Fibroblast of mammary gland (primary cell): ENCODE data around the gene TMEM161B.
A peak's percentile ranks its signal among the peaks of the same experiment; 100 is the strongest.
"Not testable (repeated sequence)": the region's sequence is repeated elsewhere in the genome, so short reads cannot be mapped to it uniquely, and the experiment has no call there.

ENCODE experiments used
- DNase-seq: peaks from one replicate; pipeline ENCODE4 v3.0.0-alpha.2; 2010; ENCODE audit warnings: low read depth
- H3K4me3 ChIP-seq: 2 replicates; pipeline ENCODE4 v1.5.1; 2011; ENCODE audit warnings: low read depth, mild to moderate bottlenecking, low read length, moderate library complexity; ENCODE audit not compliant: control insufficient read depth
- CTCF ChIP-seq: conservative IDR thresholded peaks from 2 replicates; pipeline ENCODE4 v1.5.1; 2011; ENCODE audit warnings: low read depth, low read length, inconsistent platforms; ENCODE audit not compliant: control insufficient read depth, insufficient read depth

TMEM161B gene

DNA sequence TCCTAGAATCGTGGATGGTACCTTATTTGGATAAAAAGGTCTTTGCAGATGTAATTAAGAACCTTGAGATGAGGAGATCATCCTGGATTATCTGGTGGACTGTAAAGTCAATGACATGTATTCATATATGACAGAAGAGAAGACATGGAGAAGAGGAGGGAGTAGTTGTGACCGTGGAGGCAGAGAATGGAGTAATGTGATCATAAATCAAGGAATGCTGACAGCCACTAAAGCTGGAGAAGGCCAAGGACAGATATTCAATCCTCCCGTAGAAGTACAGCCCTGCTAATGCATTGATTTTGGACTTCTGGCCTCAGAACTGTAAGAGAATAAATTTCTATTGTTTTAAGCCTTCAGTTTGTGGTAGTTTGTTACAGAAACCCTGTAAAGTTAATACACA is 18.7 kb upstream of the TMEM161B start:
- TF ChIP-seq CTCF, result no peak
- H3K4me3 ChIP-seq, result no peak overlapping the region
- no peak for DNase-seq

- H3K4me3 ChIP-seq, result no peak overlapping the region
- TF ChIP-seq CTCF, result no peak
- no peak for DNase-seq
Measured at GRCh38 chr5:88283690-88284089, 15.0 kb upstream of the TMEM161B start.

DNA sequence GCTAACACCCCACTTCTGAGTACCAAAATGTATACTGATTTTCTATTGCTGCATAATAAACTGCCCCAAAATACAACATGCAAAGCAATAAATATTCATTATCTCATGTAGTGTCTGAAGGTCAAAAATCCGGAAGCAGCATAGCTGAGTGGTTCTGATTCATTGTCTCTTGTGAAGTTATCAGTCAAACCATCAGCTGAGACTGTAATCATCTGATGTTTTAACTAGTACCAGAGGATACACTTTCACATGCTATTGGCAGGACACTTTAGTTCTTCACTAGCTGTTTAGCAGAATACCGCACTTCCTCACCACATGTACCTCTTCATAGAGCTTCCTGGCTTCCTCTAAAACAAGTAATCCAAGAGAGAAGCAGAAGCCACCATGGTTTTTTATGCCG is 12.7 kb upstream of the TMEM161B start:
- TF ChIP-seq CTCF, result no peak
- DNase-seq, result no peak
- no peak overlapping the region for H3K4me3 ChIP-seq

DNA sequence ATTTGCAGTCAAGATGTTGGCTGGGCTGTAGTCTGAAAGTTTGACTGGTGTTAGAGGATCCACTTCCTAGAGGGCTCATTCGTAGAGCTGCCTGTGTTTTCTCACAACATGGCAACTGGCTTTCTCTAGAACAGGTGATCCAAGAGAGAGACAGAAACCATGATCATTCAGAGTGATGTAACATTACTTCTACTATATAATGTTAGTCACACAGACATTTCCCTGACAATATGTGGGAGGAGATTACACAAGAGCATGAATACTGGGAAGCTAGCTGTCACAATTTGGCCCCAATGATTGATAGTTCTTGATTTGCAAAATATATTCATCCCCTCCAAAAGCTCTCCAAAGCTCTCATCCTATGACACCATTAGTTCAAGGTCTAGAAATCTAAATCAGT is 10.9 kb upstream of the TMEM161B start:
- no peak for TF ChIP-seq CTCF
- H3K4me3 ChIP-seq, result no peak overlapping the region
- DNase-seq, result peak; percentile 50

DNA sequence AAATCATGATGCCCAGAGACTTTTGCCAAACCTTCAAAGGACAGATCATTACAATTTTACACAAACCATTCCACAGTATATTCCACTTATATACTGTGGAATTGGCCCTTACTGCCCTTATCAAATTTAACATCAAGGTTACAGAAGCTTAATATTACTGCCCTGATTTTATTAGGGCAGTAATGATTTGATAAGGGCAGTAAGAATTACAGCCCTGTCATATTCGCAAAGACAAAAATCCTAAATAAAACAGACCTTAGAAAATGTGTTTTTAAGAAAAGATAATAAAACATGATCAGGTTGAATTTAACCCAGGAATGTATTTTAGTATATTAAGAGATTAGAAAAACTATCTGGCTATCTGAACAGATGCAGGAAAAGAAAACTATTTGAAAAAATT is 7.7 kb upstream of the TMEM161B start:
- DNase-seq, result no peak
- no peak overlapping the region for H3K4me3 ChIP-seq
- TF ChIP-seq CTCF, result no peak

DNA sequence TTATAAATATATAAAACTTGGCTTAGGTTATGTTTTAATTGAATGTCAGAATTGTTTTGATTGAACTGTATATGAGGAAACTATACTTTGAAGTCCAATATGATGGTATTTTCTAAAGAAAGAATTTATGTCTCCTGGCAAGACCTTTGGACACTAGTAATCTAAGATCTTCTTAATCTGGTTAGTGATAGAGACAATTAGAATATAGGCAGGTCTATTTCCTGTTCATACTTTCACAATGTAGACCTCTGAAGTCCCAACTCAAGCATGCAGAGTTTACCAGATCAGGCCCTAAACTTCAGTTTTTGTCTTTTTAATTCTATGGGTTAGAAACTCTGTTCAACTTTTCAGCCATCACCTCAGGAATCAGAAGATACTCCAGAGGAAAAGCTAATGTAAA is 6.9 kb upstream of the TMEM161B start:
- no peak for TF ChIP-seq CTCF
- no peak for DNase-seq
- no peak overlapping the region for H3K4me3 ChIP-seq

- no peak for TF ChIP-seq CTCF
- DNase-seq, result peak; percentile 16
- peak overlapping the region; percentile 96 for H3K4me3 ChIP-seq
Measured at GRCh38 chr5:88269222-88269771, 652 bp upstream of the TMEM161B start.

- H3K4me3 ChIP-seq, DNase-seq: not testable (repeated sequence)
Measured at GRCh38 chr5:88264565-88264964, 4.1 kb downstream of the TMEM161B start.
